ENCODE data around the gene TNFRSF11A. TPM values are rescaled to one million over a fixed set of nuclear protein-coding genes. Genes with fewer than 3 reads are reported as not detected.
A peak's percentile ranks its signal among the peaks of the same experiment; 100 is the strongest.

Gene TNFRSF11A
- total RNA-seq, 2 experiments from 2014 or later = 3.1 to 3.5 TPM

DNA sequence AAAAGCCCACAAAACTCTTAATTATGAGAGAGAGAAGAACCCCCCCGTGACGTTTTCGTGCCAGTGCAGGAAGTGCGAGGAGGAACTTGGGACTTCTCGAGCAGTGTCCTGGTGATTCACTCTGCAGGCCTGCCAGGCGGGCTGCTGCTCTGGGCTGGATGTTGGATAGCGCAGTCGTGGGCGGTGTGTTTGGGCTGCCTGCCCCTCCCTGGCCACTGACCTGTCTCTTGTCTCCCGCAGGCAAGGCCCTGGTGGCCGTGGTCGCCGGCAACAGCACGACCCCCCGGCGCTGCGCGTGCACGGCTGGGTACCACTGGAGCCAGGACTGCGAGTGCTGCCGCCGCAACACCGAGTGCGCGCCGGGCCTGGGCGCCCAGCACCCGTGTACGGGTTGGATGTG, 29.0 kb downstream of the TNFRSF11A start:
- Mint-ChIP-seq H3K4me3 (no peak overlapping the region), H3K36me3 (ENCODE audit: low read depth) (no peaks in the 10 kb centered on the region), H3K27ac (no peak overlapping the region), H3K9me3 (no peaks in the 10 kb centered on the region), H3K4me1 (ENCODE audit: low read depth) (no peaks in the 10 kb centered on the region), H3K27me3 (ENCODE audit: low read depth) (no peaks in the 10 kb centered on the region)
- no peak for DNase-seq
- CTCF ChIA-PET = no interaction called here
- intact Hi-C loops (cut with micrococcal nuclease) = no loop called here

DNA sequence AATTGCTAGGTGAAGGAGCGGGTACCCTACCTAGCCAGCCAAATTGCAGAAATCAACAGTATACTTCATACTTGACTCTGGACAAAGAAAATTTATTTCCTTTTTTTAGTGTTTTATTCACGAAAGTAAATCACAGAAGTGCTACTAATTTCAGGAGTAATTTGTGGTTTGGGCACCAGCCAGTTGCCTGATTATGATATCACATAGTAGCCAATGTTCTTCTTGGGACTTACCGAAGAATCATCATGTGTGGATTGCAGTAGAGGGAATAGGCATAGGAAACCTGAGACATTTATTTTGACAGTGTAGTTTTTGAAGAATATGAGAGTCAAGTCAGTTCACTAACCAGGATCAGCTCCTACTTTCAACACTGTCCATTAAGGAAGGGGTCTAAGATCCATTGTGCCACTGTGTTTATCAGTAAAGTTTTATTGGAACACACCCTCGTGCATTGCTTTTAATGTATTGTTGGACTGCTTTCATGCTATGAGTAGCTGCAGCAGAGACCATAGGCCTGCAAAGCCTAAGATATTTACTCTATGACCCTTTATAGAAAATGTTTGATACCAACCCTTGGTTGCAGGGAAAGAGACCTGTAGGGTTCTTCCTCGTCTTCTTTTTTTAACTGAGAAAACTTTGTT, 32.1 kb downstream of the TNFRSF11A start:
- Mint-ChIP-seq H3K27ac (no peak overlapping the region), H3K9me3 (no peaks in the 10 kb centered on the region), H3K36me3 (ENCODE audit: low read depth) (no peaks in the 10 kb centered on the region), H3K27me3 (ENCODE audit: low read depth) (no peaks in the 10 kb centered on the region), H3K4me3 (no peak overlapping the region), H3K4me1 (ENCODE audit: low read depth) (no peaks in the 10 kb centered on the region)
- CTCF ChIA-PET = interaction anchor here (1.2 kb wide), 1 partner anchor 11 kb away, joined by 3 read pairs; no protein-coding TSS in a partner anchor
- intact Hi-C loops (cut with micrococcal nuclease) = no loop called here
- DNase-seq = peak; percentile 10

GRCh38 chr18:62360805-62361204, 35.7 kb downstream of the TNFRSF11A start:
- Mint-ChIP-seq H3K9me3 (no peaks in the 10 kb centered on the region), H3K27ac (no peak overlapping the region), H3K27me3 (ENCODE audit: low read depth) (no peaks in the 10 kb centered on the region), H3K36me3 (ENCODE audit: low read depth) (no peaks in the 10 kb centered on the region), H3K4me3 (no peak overlapping the region), H3K4me1 (ENCODE audit: low read depth) (peaks cover 3% of the 10 kb centered on the region)
- no peak for DNase-seq
- intact Hi-C loops (cut with micrococcal nuclease) = no loop called here
- CTCF ChIA-PET = interaction anchor here (0.5 kb wide), 1 partner anchor 19 kb away, joined by 3 read pairs; no protein-coding TSS in a partner anchor

DNA sequence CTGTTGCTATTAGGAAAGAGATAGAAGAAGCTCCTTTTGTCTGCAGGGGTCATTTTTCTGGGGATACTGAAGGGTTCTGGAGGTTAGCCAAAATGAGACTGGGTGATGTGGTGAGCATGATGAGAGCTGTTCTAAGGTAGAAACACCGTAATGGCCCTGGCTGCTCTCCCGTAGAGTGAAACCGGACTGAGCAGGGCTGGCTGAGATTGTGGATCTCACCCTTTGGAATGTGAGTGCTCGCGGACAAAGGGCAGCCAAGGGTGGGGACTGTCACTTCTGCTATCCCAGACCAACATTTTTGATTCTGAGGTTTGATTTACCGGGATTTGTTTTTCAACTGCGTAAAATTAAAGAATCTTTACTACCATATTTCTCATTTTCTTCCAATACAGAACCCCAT, 36.2 kb downstream of the TNFRSF11A start:
- H3K4me3 Mint-ChIP-seq = no peak overlapping the region
- peaks cover 6% of the 10 kb centered on the region for H3K4me1 Mint-ChIP-seq (ENCODE audit: low read depth)
- DNase-seq = no peak
- no peaks in the 10 kb centered on the region for H3K9me3 Mint-ChIP-seq
- H3K27me3 Mint-ChIP-seq (ENCODE audit: low read depth) = no peaks in the 10 kb centered on the region
- CTCF ChIA-PET = no interaction called here
- no peaks in the 10 kb centered on the region for H3K36me3 Mint-ChIP-seq (ENCODE audit: low read depth)
- no peak overlapping the region for H3K27ac Mint-ChIP-seq
- intact Hi-C loops (cut with micrococcal nuclease) = no loop called here

DNA sequence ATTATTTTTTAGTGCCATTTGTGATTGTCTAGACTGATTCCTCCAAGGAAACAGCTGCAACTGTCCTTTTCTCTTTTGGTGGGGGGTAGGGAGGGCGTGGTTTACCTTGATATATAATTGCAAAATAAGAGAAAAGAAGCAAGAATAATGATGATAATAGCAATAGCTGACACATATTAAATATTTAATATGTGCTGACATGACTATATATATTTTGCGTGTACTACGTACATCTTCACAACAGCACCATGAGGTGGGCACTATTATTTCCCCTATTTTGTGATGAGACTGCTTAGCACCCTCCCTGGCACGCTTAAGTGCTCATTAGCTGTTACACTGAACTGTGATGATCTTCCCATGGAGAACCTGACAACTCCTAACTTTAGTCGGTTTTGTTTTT, 39.4 kb downstream of the TNFRSF11A start:
- CTCF ChIA-PET = interaction anchor here (0.5 to 0.7 kb wide), 2 partner anchors 47 to 76 kb away, joined by 3 to 4 read pairs; no protein-coding TSS in a partner anchor
- intact Hi-C loops (cut with micrococcal nuclease) = no loop called here
- no peaks in the 10 kb centered on the region for H3K9me3 Mint-ChIP-seq
- H3K4me1 Mint-ChIP-seq (ENCODE audit: low read depth) = peaks cover 6% of the 10 kb centered on the region
- no peak for DNase-seq
- H3K4me3 Mint-ChIP-seq = no peak overlapping the region
- H3K27me3 Mint-ChIP-seq (ENCODE audit: low read depth) = no peaks in the 10 kb centered on the region
- no peaks in the 10 kb centered on the region for H3K36me3 Mint-ChIP-seq (ENCODE audit: low read depth)
- no peak overlapping the region for H3K27ac Mint-ChIP-seq

GRCh38 chr18:62365420-62365819, 40.3 kb downstream of the TNFRSF11A start:
- peaks cover 6% of the 10 kb centered on the region for H3K4me1 Mint-ChIP-seq (ENCODE audit: low read depth)
- CTCF ChIA-PET = no interaction called here
- no peaks in the 10 kb centered on the region for H3K27me3 Mint-ChIP-seq (ENCODE audit: low read depth)
- intact Hi-C loops (cut with micrococcal nuclease) = no loop called here
- no peaks in the 10 kb centered on the region for H3K36me3 Mint-ChIP-seq (ENCODE audit: low read depth)
- no peak overlapping the region for H3K27ac Mint-ChIP-seq
- H3K9me3 Mint-ChIP-seq = no peaks in the 10 kb centered on the region
- no peak for DNase-seq
- H3K4me3 Mint-ChIP-seq = no peak overlapping the region

DNA sequence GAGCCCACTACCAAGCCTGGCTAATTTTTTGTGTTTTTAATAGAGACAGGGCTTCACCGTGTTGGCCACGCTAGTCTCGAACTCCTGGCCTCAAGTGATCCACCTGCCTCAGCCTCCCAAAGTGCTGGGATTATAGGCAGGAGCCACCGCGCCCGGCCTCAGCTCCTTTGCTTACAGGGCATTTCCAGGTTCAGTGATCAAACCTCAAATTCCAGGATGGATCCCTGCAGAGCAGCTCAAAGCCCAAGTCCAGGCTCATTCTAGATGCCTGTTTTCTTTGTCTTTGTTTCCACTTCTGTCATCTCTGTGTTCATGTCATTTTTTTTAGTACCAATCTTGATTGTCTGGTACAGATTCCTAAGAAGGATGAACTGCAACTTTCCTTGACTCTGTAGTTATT, 41.9 kb downstream of the TNFRSF11A start:
- Mint-ChIP-seq H3K36me3 (ENCODE audit: low read depth) (no peaks in the 10 kb centered on the region), H3K4me3 (no peak overlapping the region), H3K4me1 (ENCODE audit: low read depth) (peaks cover 6% of the 10 kb centered on the region), H3K27ac (no peak overlapping the region), H3K9me3 (no peaks in the 10 kb centered on the region), H3K27me3 (ENCODE audit: low read depth) (no peaks in the 10 kb centered on the region)
- no peak for DNase-seq
- CTCF ChIA-PET = no interaction called here
- intact Hi-C loops (cut with micrococcal nuclease) = no loop called here

DNA sequence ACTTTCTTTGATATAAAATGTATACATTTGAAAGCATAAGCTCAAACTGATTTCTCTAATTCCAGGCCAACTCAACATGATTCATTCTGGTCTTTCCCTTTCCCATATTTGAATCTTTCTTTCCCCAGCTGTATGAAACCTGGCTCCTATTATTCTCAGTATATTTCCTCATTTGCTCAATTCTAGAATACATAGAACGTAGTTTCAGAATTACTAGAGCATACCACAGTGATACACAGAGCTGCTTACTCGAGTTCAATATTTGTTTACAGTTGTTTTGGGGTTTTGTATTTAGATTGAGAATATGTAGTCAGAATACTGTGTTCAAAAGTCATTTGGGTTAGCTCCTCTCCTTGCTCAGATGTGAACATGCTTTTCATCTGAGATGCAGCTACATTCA, 43.0 kb downstream of the TNFRSF11A start:
- Mint-ChIP-seq H3K9me3 (no peaks in the 10 kb centered on the region), H3K27me3 (ENCODE audit: low read depth) (no peaks in the 10 kb centered on the region), H3K36me3 (ENCODE audit: low read depth) (no peaks in the 10 kb centered on the region), H3K4me1 (ENCODE audit: low read depth) (peaks cover 6% of the 10 kb centered on the region), H3K4me3 (no peak overlapping the region), H3K27ac (no peak overlapping the region)
- CTCF ChIA-PET = interaction anchor here (0.5 to 1.1 kb wide), 4 partner anchors 11 to 1144 kb away, joined by 3 to 4 read pairs (median 3); no protein-coding TSS in a partner anchor
- intact Hi-C loops (cut with micrococcal nuclease) = loop anchor here (2.0 kb wide), 1 partner anchor 53 kb away; no protein-coding TSS in a partner anchor
- no peak for DNase-seq

DNA sequence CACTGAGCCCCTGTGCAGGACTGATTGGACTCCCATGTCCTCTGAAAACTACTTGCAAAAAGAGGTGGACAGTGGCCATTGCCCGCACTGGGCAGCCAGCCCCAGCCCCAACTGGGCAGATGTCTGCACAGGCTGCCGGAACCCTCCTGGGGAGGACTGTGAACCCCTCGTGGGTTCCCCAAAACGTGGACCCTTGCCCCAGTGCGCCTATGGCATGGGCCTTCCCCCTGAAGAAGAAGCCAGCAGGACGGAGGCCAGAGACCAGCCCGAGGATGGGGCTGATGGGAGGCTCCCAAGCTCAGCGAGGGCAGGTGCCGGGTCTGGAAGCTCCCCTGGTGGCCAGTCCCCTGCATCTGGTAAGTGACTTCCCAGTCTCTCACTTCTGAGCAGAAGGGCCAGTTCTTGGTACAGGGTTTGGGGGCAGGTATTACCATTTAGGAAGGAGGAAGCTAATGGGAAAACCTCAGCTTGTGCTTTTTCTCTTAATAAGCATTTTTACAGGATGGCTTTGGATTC, 44.1 kb downstream of the TNFRSF11A start:
- Mint-ChIP-seq H3K9me3 (no peaks in the 10 kb centered on the region), H3K27me3 (ENCODE audit: low read depth) (no peaks in the 10 kb centered on the region), H3K27ac (no peak overlapping the region), H3K4me1 (ENCODE audit: low read depth) (peaks cover 6% of the 10 kb centered on the region), H3K4me3 (no peak overlapping the region), H3K36me3 (ENCODE audit: low read depth) (no peaks in the 10 kb centered on the region)
- DNase-seq = no peak
- CTCF ChIA-PET = interaction anchor here (1.1 kb wide), 1 partner anchor 215 kb away, joined by 3 read pairs; no protein-coding TSS in a partner anchor
- intact Hi-C loops (cut with micrococcal nuclease) = loop anchor here (2.0 kb wide), 1 partner anchor 52 kb away; no protein-coding TSS in a partner anchor

GRCh38 chr18:62370366-62370765, 45.3 kb downstream of the TNFRSF11A start:
- no peak overlapping the region for H3K27ac Mint-ChIP-seq
- CTCF ChIA-PET = interaction anchor here (0.5 kb wide), 1 partner anchor 181 kb away, joined by 3 read pairs; no protein-coding TSS in a partner anchor
- H3K9me3 Mint-ChIP-seq = no peaks in the 10 kb centered on the region
- H3K4me1 Mint-ChIP-seq (ENCODE audit: low read depth) = peaks cover 5% of the 10 kb centered on the region
- DNase-seq = no peak
- intact Hi-C loops (cut with micrococcal nuclease) = no loop called here
- no peaks in the 10 kb centered on the region for H3K27me3 Mint-ChIP-seq (ENCODE audit: low read depth)
- no peaks in the 10 kb centered on the region for H3K36me3 Mint-ChIP-seq (ENCODE audit: low read depth)
- H3K4me3 Mint-ChIP-seq = no peak overlapping the region

DNA sequence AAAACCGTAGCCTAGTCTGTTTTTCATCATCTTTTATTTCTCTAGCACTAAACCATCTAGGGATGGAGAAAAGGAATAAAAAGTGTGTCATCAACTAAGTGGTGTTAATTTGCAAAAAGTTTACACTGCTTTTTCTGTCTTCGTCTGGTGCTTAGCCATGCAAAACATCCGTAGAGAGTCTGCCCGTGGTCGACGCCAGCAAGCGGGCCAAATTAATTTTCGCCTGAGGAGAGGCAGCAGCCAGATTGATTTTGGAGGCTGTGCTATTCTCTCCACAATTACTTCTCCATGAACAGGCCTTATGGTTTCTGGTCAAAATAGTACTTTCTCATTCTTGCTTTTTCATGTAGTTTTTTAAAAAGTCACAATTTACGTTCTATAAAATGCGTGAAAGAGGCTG, 46.3 kb downstream of the TNFRSF11A start:
- H3K9me3 Mint-ChIP-seq = no peaks in the 10 kb centered on the region
- H3K27me3 Mint-ChIP-seq (ENCODE audit: low read depth) = no peaks in the 10 kb centered on the region
- H3K27ac Mint-ChIP-seq = no peak overlapping the region
- CTCF ChIA-PET = no interaction called here
- no peaks in the 10 kb centered on the region for H3K36me3 Mint-ChIP-seq (ENCODE audit: low read depth)
- DNase-seq = no peak
- H3K4me1 Mint-ChIP-seq (ENCODE audit: low read depth) = no peaks in the 10 kb centered on the region
- intact Hi-C loops (cut with micrococcal nuclease) = no loop called here
- H3K4me3 Mint-ChIP-seq = no peak overlapping the region

GRCh38 chr18:62372156-62372555, 47.0 kb downstream of the TNFRSF11A start:
- H3K4me1 Mint-ChIP-seq (ENCODE audit: low read depth) = no peaks in the 10 kb centered on the region
- no peaks in the 10 kb centered on the region for H3K9me3 Mint-ChIP-seq
- H3K4me3 Mint-ChIP-seq = no peak overlapping the region
- H3K27ac Mint-ChIP-seq = no peak overlapping the region
- CTCF ChIA-PET = no interaction called here
- no peak for DNase-seq
- intact Hi-C loops (cut with micrococcal nuclease) = no loop called here
- H3K27me3 Mint-ChIP-seq (ENCODE audit: low read depth) = no peaks in the 10 kb centered on the region
- no peaks in the 10 kb centered on the region for H3K36me3 Mint-ChIP-seq (ENCODE audit: low read depth)

DNA sequence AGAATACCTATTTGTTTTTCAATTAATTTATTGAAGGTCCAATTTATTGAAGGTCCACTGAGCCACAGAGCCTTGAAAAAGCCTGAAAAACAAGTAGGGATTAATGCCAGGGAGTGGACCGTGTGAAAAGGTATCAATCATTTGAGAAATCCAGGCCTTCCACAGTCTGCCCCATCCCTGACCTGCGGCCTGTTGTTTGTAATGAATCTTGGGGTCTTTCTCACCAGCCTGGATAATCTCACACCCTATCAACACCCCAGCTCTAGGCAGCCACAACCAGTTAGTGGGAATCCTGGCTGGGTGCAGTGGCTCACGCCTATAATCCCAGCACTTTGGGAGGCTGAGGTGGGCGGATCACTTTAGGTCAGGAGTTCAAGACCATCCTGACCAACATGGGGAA, 47.8 kb downstream of the TNFRSF11A start:
- no peaks in the 10 kb centered on the region for H3K27me3 Mint-ChIP-seq (ENCODE audit: low read depth)

More for the DNA sequence above, 47.8 kb downstream of the TNFRSF11A start:
- Mint-ChIP-seq H3K4me3 (no peak overlapping the region), H3K4me1 (ENCODE audit: low read depth) (no peaks in the 10 kb centered on the region), H3K27ac (no peak overlapping the region), H3K9me3 (no peaks in the 10 kb centered on the region), H3K36me3 (ENCODE audit: low read depth) (no peaks in the 10 kb centered on the region)
- no peak for DNase-seq
- intact Hi-C loops (cut with micrococcal nuclease) = no loop called here
- CTCF ChIA-PET = no interaction called here

Measured in activated naive CD4-positive, alpha-beta T cell treated with anti-CD3 and anti-CD28 coated beads for 36 hours (primary cell).